ENCODE results near the gene TMEM204.

GRCh38 chr16:1602285-1602684, 68.8 kb downstream of the TMEM204 start:
- TF ChIP-seq GATA2 (IDR thresholded peaks at IDR 0.05; ENCODE audit: low read depth, low read length) (no peak), GATA3 (IDR thresholded peaks at IDR 0.05; ENCODE audit: low read depth, low read length) (no peak)
